Mesenchymal stem cell (in vitro differentiated cells and primary cell): ENCODE measurements around the gene MYL3.

ENCODE experiments used
- DNase-seq: peaks from one replicate; pipeline ENCODE4 v3.0.0-alpha.2; 2013
- H2AFZ ChIP-seq: one replicate; pipeline ENCODE4 v1.6.1; 2013; ENCODE audit warnings: low read depth, mild to moderate bottlenecking, control low read depth, inconsistent platforms, low read length, moderate library complexity
- H2AK5ac ChIP-seq: 2 replicates; pipeline ENCODE4 v1.6.1; 2013; ENCODE audit warnings: low read length, moderate library complexity, mild to moderate bottlenecking, inconsistent platforms; ENCODE audit not compliant: severe bottlenecking
- H2BK120ac ChIP-seq: one replicate; pipeline ENCODE4 v1.6.1; 2013; ENCODE audit warnings: low read depth, mild to moderate bottlenecking, inconsistent platforms, low read length, moderate library complexity
- H2BK12ac ChIP-seq, 2 experiments: one replicate each; pipeline ENCODE4 v1.6.1; 2013; ENCODE audit warnings: inconsistent platforms in 2 of 2, low read length in 2 of 2, mild to moderate bottlenecking in 2 of 2, moderate library complexity in 2 of 2, control low read depth in 1 of 2
- H2BK15ac ChIP-seq: one replicate; pipeline ENCODE4 v1.6.1; 2013; ENCODE audit warnings: mild to moderate bottlenecking, low read depth, inconsistent platforms; ENCODE audit not compliant: poor library complexity, severe bottlenecking
- H2BK5ac ChIP-seq: 2 replicates; pipeline ENCODE4 v1.6.1; 2013; ENCODE audit warnings: low read depth, mild to moderate bottlenecking, low read length, control low read depth, inconsistent platforms; ENCODE audit not compliant: poor library complexity, severe bottlenecking
- H3K14ac ChIP-seq, 2 experiments: one replicate each; pipeline ENCODE4 v1.6.1; 2013; ENCODE audit warnings: inconsistent platforms in 2 of 2, low read length in 2 of 2, control low read depth in 1 of 2, mild to moderate bottlenecking in 1 of 2, moderate library complexity in 1 of 2
- H3K18ac ChIP-seq, 2 experiments: one replicate each; pipeline ENCODE4 v1.6.1; 2013; ENCODE audit warnings: inconsistent platforms in 2 of 2, low read length in 2 of 2, control low read depth in 1 of 2, low read depth in 1 of 2, mild to moderate bottlenecking in 1 of 2
- H3K23ac ChIP-seq, 2 experiments: one replicate each; pipeline ENCODE4 v1.6.1; 2013; ENCODE audit warnings: inconsistent platforms in 2 of 2, low read length in 2 of 2, mild to moderate bottlenecking in 2 of 2, moderate library complexity in 2 of 2, control low read depth in 1 of 2
- H3K27ac ChIP-seq: 2 replicates; pipeline ENCODE4 v1.5.1; 2013; ENCODE audit warnings: mild to moderate bottlenecking, moderate library complexity, low read length, control low read depth, inconsistent platforms; ENCODE audit not compliant: poor library complexity, severe bottlenecking
- H3K27me3 ChIP-seq, 2 experiments: 2 replicates each; pipeline versions ENCODE4 v1.6.1 to v1.7.0; 2013; ENCODE audit warnings: low read length in 2 of 2, mild to moderate bottlenecking in 2 of 2, moderate library complexity in 2 of 2, control low read depth in 1 of 2, inconsistent platforms in 1 of 2; ENCODE audit not compliant: control insufficient read depth in 1 of 2, insufficient read depth in 1 of 2
- H3K36me3 ChIP-seq, 2 experiments: 2 replicates each; pipeline versions ENCODE4 v1.6.1 to v1.7.0; 2013; ENCODE audit warnings: low read length in 2 of 2, control low read depth in 1 of 2, inconsistent platforms in 1 of 2, low read depth in 1 of 2, mild to moderate bottlenecking in 1 of 2; ENCODE audit not compliant: insufficient read depth in 2 of 2, control insufficient read depth in 1 of 2
- H3K4ac ChIP-seq, 2 experiments: one replicate each; pipeline ENCODE4 v1.6.1; 2013; ENCODE audit warnings: inconsistent platforms in 2 of 2, low read length in 2 of 2, mild to moderate bottlenecking in 2 of 2, moderate library complexity in 2 of 2, control low read depth in 1 of 2, low read depth in 1 of 2
- H3K4me1 ChIP-seq: 2 replicates; pipeline ENCODE4 v1.6.1; 2013; ENCODE audit warnings: low read depth, low read length, control low read depth; ENCODE audit not compliant: control insufficient read depth, insufficient read depth
- H3K4me2 ChIP-seq: 2 replicates; pipeline ENCODE4 v1.6.1; 2013; ENCODE audit warnings: low read length, mild to moderate bottlenecking, inconsistent platforms; ENCODE audit not compliant: poor library complexity, severe bottlenecking
- H3K4me3 ChIP-seq, 2 experiments: 2 replicates each; pipeline versions ENCODE4 v1.5.1 to v1.7.0; 2013; ENCODE audit warnings: low read length in 2 of 2, mild to moderate bottlenecking in 2 of 2, control low read depth in 1 of 2, low read depth in 1 of 2; ENCODE audit not compliant: insufficient read depth in 1 of 2
- H3K79me1 ChIP-seq: replicated peaks from 2 replicates; pipeline ENCODE4 v1.6.1; 2013; ENCODE audit warnings: mild to moderate bottlenecking, control low read depth, low read length, inconsistent platforms; ENCODE audit not compliant: poor library complexity, severe bottlenecking
- H3K9ac ChIP-seq: 2 replicates; pipeline ENCODE4 v1.7.0; 2013; ENCODE audit warnings: mild to moderate bottlenecking, low read length, moderate library complexity
- H3K9me3 ChIP-seq: 2 replicates; pipeline ENCODE4 v1.7.0; 2013; ENCODE audit warnings: mild to moderate bottlenecking, low read length; ENCODE audit not compliant: control insufficient read depth
- H4K8ac ChIP-seq: one replicate; pipeline ENCODE4 v1.6.1; 2013; ENCODE audit warnings: inconsistent platforms, mild to moderate bottlenecking, low read length, moderate library complexity
- H4K91ac ChIP-seq: one replicate; pipeline ENCODE4 v1.6.1; 2013; ENCODE audit warnings: mild to moderate bottlenecking, low read length, inconsistent platforms
- WGBS: methylation state at CpG from one replicate; pipeline ENCODE4 v1.1.7; 2013; ENCODE audit warnings: mixed read lengths; 5-methylcytosine and 5-hydroxymethylcytosine counted together

The MYL3 gene

GRCh38 chr3:46830801-46831200 lies 32.4 kb downstream of the MYL3 start:
- no peak overlapping the region for H4K91ac ChIP-seq
- H3K9me3 ChIP-seq = peaks cover 3% of the 10 kb centered on the region
- no peak overlapping the region for H2AK5ac ChIP-seq
- no peaks in the 10 kb centered on the region for H3K36me3 ChIP-seq
- H3K27me3 ChIP-seq = peaks cover 10 to 28% of the 10 kb centered on the region in 2 experiments
- H3K79me1 ChIP-seq = no peaks in the 10 kb centered on the region
- no peak overlapping the region for H3K23ac ChIP-seq
- no peak overlapping the region for H3K18ac ChIP-seq
- H3K4me1 ChIP-seq = no peaks in the 10 kb centered on the region
- no peak overlapping the region for H3K4me2 ChIP-seq
- DNase-seq = no peak
- H4K8ac ChIP-seq = no peak overlapping the region
- H3K27ac ChIP-seq = no peak overlapping the region
- H3K4me3 ChIP-seq = no peak overlapping the region
- WGBS = 74% methylated on average over 2 of the region's 2 CpGs
- H3K4ac ChIP-seq = no peak overlapping the region
- no peak overlapping the region for H2BK5ac ChIP-seq
- no peak overlapping the region for H2BK120ac ChIP-seq
- H2BK12ac ChIP-seq = no peak overlapping the region
- no peak overlapping the region for H2AFZ ChIP-seq
- H2BK15ac ChIP-seq = no peak overlapping the region
- no peak overlapping the region for H3K9ac ChIP-seq
- no peak overlapping the region for H3K14ac ChIP-seq

- no peak overlapping the region for H3K4me2 ChIP-seq
- no peak overlapping the region for H3K4ac ChIP-seq
- no peak overlapping the region for H3K18ac ChIP-seq
- H2BK5ac ChIP-seq = no peak overlapping the region
- no peaks in the 10 kb centered on the region for H3K79me1 ChIP-seq
- H3K9me3 ChIP-seq = peaks cover 3% of the 10 kb centered on the region
- H3K27ac ChIP-seq = no peak overlapping the region
- peaks cover 10 to 28% of the 10 kb centered on the region in 2 experiments for H3K27me3 ChIP-seq
- no peak overlapping the region for H2BK12ac ChIP-seq
- 40% methylated on average over 4 of the region's 4 CpGs for WGBS
- no peak overlapping the region for H2BK120ac ChIP-seq
- H2AFZ ChIP-seq = no peak overlapping the region
- H3K23ac ChIP-seq = no peak overlapping the region
- H3K14ac ChIP-seq = no peak overlapping the region
- H4K91ac ChIP-seq = no peak overlapping the region
- H3K4me3 ChIP-seq = no peak overlapping the region
- H3K4me1 ChIP-seq = no peaks in the 10 kb centered on the region
- H3K36me3 ChIP-seq = no peaks in the 10 kb centered on the region
- no peak for DNase-seq
- no peak overlapping the region for H2AK5ac ChIP-seq
- no peak overlapping the region for H4K8ac ChIP-seq
- H3K9ac ChIP-seq = no peak overlapping the region
- no peak overlapping the region for H2BK15ac ChIP-seq
Measured at GRCh38 chr3:46829699-46830208, 33.5 kb downstream of the MYL3 start.

GRCh38 chr3:46825450-46825849 lies 37.8 kb downstream of the MYL3 start:
- no peaks in the 10 kb centered on the region for H3K4me1 ChIP-seq
- H2BK5ac ChIP-seq = no peak overlapping the region
- peak; percentile 20 for DNase-seq
- H3K14ac ChIP-seq = no peak overlapping the region
- H3K79me1 ChIP-seq = no peaks in the 10 kb centered on the region
- no peak overlapping the region for H3K27ac ChIP-seq
- H3K9me3 ChIP-seq = peaks cover 25% of the 10 kb centered on the region
- H2BK15ac ChIP-seq = no peak overlapping the region
- no peak overlapping the region for H3K9ac ChIP-seq
- H4K8ac ChIP-seq = no peak overlapping the region
- H2AFZ ChIP-seq = no peak overlapping the region
- no peak overlapping the region for H4K91ac ChIP-seq
- no peak overlapping the region for H3K18ac ChIP-seq
- H3K23ac ChIP-seq = no peak overlapping the region
- no peak overlapping the region for H2AK5ac ChIP-seq
- 70% methylated on average over 2 of the region's 2 CpGs for WGBS
- no peak overlapping the region for H2BK12ac ChIP-seq
- H3K4me2 ChIP-seq = no peak overlapping the region
- peaks cover 3 to 10% of the 10 kb centered on the region in 2 experiments for H3K27me3 ChIP-seq
- no peak overlapping the region for H2BK120ac ChIP-seq
- H3K4me3 ChIP-seq = no peak overlapping the region
- no peak overlapping the region for H3K4ac ChIP-seq
- no peaks in the 10 kb centered on the region for H3K36me3 ChIP-seq

GRCh38 chr3:46824211-46824970 lies 38.9 kb downstream of the MYL3 start:
- Histone ChIP-seq H2BK5ac (no peak overlapping the region), H3K4ac (no peak overlapping the region), H2BK120ac (no peak overlapping the region), H4K91ac (no peak overlapping the region), H3K36me3 (no peaks in the 10 kb centered on the region), H3K14ac (no peak overlapping the region), H2BK12ac (no peak overlapping the region), H3K27ac (no peak overlapping the region), H3K79me1 (no peaks in the 10 kb centered on the region), H3K9me3 (peaks cover 25% of the 10 kb centered on the region), H3K27me3 (peaks cover 0 to 3% of the 10 kb centered on the region in 2 experiments), H3K23ac (no peak overlapping the region), H3K4me1 (no peaks in the 10 kb centered on the region), H3K4me3 (no peak overlapping the region), H4K8ac (no peak overlapping the region), H3K4me2 (no peak overlapping the region), H2AK5ac (no peak overlapping the region), H2AFZ (no peak overlapping the region), H3K18ac (no peak overlapping the region), H3K9ac (no peak overlapping the region), H2BK15ac (no peak overlapping the region)
- 71% methylated on average over 2 of the region's 2 CpGs for WGBS
- DNase-seq = no peak
